ENCODE results near the gene GRM8.

Gene GRM8

DNA sequence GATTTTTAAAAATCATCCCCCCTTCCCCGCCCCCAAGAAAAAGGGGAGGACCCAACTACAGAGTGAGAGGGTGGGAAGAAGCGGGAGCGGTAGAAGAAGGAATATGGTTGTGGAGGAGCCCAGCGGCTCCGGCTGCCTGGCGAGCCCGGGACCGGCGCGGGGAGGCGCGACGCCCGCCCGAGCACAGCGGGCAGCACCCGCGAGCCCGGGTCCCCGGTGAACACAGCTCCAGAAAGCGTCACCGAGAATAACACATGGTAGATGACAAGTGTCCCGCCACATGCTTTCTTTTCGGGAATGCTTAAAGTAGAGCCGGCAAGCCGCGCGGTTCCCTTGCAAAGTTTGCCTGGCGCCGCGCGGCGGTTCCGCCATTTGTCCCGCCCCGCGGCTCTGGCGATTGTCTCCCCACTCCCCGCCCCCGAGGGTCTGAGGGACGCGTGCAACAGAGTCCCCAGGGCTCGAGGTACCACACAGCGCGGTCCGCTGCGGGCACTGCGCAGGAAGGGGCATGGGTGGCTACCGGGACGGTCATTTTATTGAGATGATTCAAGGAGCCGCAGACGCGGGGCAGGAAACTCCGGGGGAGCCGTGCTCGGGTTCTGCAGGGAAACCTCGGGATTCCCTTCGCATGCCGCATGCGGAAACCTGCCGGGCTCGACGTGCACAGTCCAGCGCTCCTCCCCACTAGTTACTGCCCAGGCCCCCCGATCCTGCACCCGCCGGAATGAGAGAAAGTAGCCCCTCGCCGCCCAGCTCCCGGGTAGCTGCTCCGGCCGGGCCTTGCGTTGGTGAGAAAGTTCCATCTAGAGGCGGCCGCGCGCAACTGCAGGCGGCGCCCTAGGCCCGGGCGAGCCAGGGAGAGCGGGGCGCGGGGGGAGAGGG is 781 bp upstream of the GRM8 start:
- no peaks in the 10 kb centered on the region for H3K4me1 ChIP-seq
- H3K9me3 ChIP-seq: no peaks in the 10 kb centered on the region
- peak overlapping the region; percentile 78 for H3K4me3 ChIP-seq (ENCODE audit: low read depth, low read length)
- H3K36me3 ChIP-seq: no peaks in the 10 kb centered on the region
- DNase-seq: peak; percentile 77
- peaks cover 66% of the 10 kb centered on the region for H3K27me3 ChIP-seq
- TF ChIP-seq CTCF (IDR thresholded peaks at IDR 0.05; ENCODE audit: low read depth, low read length): peak; percentile 72

GRCh38 chr7:127252377-127252713 is 396 bp downstream of the GRM8 start:
- Histone ChIP-seq H3K36me3 (no peaks in the 10 kb centered on the region), H3K4me1 (no peaks in the 10 kb centered on the region), H3K9me3 (no peaks in the 10 kb centered on the region), H3K4me3 (ENCODE audit: low read depth, low read length) (peak overlapping the region; percentile 78), H3K27me3 (peaks cover 78% of the 10 kb centered on the region)
- DNase-seq: no peak
- no peak for TF ChIP-seq CTCF (IDR thresholded peaks at IDR 0.05; ENCODE audit: low read depth, low read length)

DNA sequence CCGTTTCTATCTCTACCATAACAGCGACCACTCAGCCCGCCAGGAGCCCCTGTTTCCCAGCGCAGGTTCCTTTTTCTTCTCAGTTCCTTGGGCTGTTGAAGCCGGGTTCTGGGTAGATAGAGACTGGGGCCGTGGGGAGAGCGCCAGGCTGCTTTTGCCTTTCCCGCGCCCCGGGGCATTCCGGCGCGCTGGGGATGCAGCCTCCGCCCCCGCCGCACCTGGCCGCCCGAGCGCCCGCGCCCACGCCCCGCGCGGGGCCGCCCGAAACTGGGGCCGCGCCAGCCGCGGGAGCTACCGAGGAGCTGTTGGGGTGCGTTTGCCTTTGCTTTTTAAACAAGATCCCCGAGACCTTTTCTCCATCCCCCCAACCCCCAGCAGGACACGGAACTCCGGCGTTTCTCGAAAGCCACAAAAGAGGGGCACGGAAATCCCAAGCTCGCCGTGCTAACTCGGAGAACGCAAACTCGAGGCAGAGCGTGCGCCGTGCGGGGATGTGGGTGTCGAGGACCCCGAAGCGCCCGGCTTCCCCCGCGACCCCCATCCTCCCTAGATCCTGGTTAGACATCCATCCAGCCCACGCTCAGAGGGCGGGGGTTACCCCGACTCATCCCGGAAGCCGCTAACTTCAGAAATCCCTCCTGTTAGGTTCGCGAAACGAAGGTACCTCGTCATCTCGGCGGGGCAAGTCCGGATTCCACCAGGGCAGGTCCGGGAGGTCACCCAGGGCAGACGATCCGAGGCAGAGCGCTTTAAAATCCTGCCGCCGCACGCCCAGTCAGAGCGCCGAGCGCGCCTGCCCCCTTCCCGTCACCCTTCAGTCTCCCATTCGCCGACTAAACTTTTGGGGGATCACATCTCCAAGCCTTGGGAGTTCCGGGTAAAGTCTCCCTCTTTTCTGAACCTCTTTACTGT is 1.0 kb downstream of the GRM8 start:
- peak overlapping the region; percentile 78 for H3K4me3 ChIP-seq (ENCODE audit: low read depth, low read length)
- H3K4me1 ChIP-seq: no peaks in the 10 kb centered on the region
- H3K36me3 ChIP-seq: no peaks in the 10 kb centered on the region
- no peak for TF ChIP-seq CTCF (IDR thresholded peaks at IDR 0.05; ENCODE audit: low read depth, low read length)
- peaks cover 84% of the 10 kb centered on the region for H3K27me3 ChIP-seq
- no peaks in the 10 kb centered on the region for H3K9me3 ChIP-seq
- DNase-seq: no peak

DNA sequence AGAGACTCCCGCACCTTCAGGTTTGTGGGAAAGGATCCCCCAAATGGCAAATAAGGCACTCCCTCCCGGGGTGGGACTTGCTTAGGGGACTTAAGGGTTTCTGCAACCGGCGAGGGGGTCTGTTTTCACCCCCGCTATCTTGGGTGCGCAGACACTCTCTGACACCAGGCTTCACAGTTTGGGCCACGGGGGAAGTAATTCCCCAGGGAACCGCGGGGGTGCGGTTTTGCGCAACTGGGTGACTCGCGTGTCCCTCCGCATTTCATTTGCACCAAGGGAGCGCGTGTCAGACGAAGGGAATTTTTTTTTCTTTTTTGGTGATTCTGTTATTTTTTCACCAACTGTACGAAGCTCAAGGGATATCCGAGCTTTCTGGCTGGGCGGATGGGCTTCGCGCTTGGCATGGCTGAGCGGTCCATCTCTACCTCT is 1.7 kb downstream of the GRM8 start:
- Histone ChIP-seq H3K9me3 (no peaks in the 10 kb centered on the region), H3K4me3 (ENCODE audit: low read depth, low read length) (no peak overlapping the region), H3K36me3 (no peaks in the 10 kb centered on the region), H3K4me1 (no peaks in the 10 kb centered on the region), H3K27me3 (peaks cover 91% of the 10 kb centered on the region)
- DNase-seq: no peak
- TF ChIP-seq CTCF (IDR thresholded peaks at IDR 0.05; ENCODE audit: low read depth, low read length): no peak

GRCh38 chr7:127250312-127251035 is 2.3 kb downstream of the GRM8 start:
- Histone ChIP-seq H3K36me3 (no peaks in the 10 kb centered on the region), H3K9me3 (no peaks in the 10 kb centered on the region), H3K4me3 (ENCODE audit: low read depth, low read length) (no peak overlapping the region), H3K27me3 (peaks cover 96% of the 10 kb centered on the region), H3K4me1 (no peaks in the 10 kb centered on the region)
- TF ChIP-seq CTCF (IDR thresholded peaks at IDR 0.05; ENCODE audit: low read depth, low read length): no peak
- no peak for DNase-seq

All from BE2C (cell line).